ENCODE results near the gene NUPR2. TPM values are rescaled to one million over a fixed set of nuclear protein-coding genes. Genes with fewer than 3 reads are reported as not detected.
A peak's percentile ranks its signal among the peaks of the same experiment; 100 is the strongest.
"Not testable (repeated sequence)": the region's sequence is repeated elsewhere in the genome, so short reads cannot be mapped to it uniquely, and the experiment has no call there.

The NUPR2 gene
- total RNA-seq, 2 donors from 2014 or later: not detected

- DNase-seq: peak; percentile 80
- no peak within 1 kb of the TSS for H3K27ac Mint-ChIP-seq
- H3K4me1 Mint-ChIP-seq: no peaks in the 10 kb centered on the region
- H3K9me3 ChIP-seq (ENCODE audit: control insufficient read depth, low read length): no peaks in the 10 kb centered on the region
- no peak within 1 kb of the TSS for H3K9ac ChIP-seq (ENCODE audit: extremely low read depth, low read length, poor library complexity, severe bottlenecking)
- 86 to 92% methylated on average over 14 to 19 of the region's 19 CpGs for WGBS, 2 experiments (ENCODE audit: insufficient coverage in 1 of 2, insufficient read length in 1 of 2)
- H3K27me3 ChIP-seq (ENCODE audit: control insufficient read depth, insufficient read depth, low read length, poor library complexity, severe bottlenecking): no peaks in the 10 kb centered on the region
- peaks cover 22% of the 10 kb centered on the region for H3K9me3 Mint-ChIP-seq
- H3K36me3 Mint-ChIP-seq (ENCODE audit: low read depth): peaks cover 7% of the 10 kb centered on the region
- TF ChIP-seq CTCF (conservative IDR thresholded peaks at IDR 0.05): peak; percentile 63
- H3K4me1 ChIP-seq (ENCODE audit: control insufficient read depth, insufficient read depth, low read length): no peaks in the 10 kb centered on the region
- H3K27me3 Mint-ChIP-seq (ENCODE audit: insufficient read depth): no peaks in the 10 kb centered on the region
- no peak within 1 kb of the TSS for H3K4me3 ChIP-seq (ENCODE audit: low read length)
- no peak within 1 kb of the TSS for H3K4me3 Mint-ChIP-seq
- no peak within 1 kb of the TSS for H3K27ac ChIP-seq (ENCODE audit: low read depth, low read length)
- H3K36me3 ChIP-seq (ENCODE audit: control insufficient read depth, insufficient read depth, low read length): no peaks in the 10 kb centered on the region
Observed at GRCh38 chr7:56092789-56093531, 23.3 kb downstream of the NUPR2 start, which contains the start of gene PHKG1. Gene PHKG1 (minus strand): TSS chr7:56092952. CDS start chr7:56088941, 4,011 bp downstream.

- not testable (repeated sequence) for H3K4me1 ChIP-seq (ENCODE audit: control insufficient read depth, insufficient read depth, low read length); H3K4me3 ChIP-seq (ENCODE audit: low read length); H3K27me3 Mint-ChIP-seq (ENCODE audit: insufficient read depth); H3K9ac ChIP-seq (ENCODE audit: extremely low read depth, low read length, poor library complexity, severe bottlenecking); H3K36me3 ChIP-seq (ENCODE audit: control insufficient read depth, insufficient read depth, low read length); DNase-seq; H3K4me3 Mint-ChIP-seq; H3K36me3 Mint-ChIP-seq (ENCODE audit: low read depth); H3K27ac ChIP-seq (ENCODE audit: low read depth, low read length); H3K4me1 Mint-ChIP-seq; H3K9me3 ChIP-seq (ENCODE audit: control insufficient read depth, low read length); H3K27ac Mint-ChIP-seq; H3K27me3 ChIP-seq (ENCODE audit: control insufficient read depth, insufficient read depth, low read length, poor library complexity, severe bottlenecking)
- peaks cover 18% of the 10 kb centered on the region for H3K9me3 Mint-ChIP-seq
- 96 to 100% methylated on average over 3 to 6 of the region's 6 CpGs for WGBS, 2 experiments (ENCODE audit: insufficient coverage in 1 of 2, insufficient read length in 1 of 2)
Observed at GRCh38 chr7:56092388-56092787, 23.8 kb downstream of the NUPR2 start.

- Histone ChIP-seq H3K4me1 (ENCODE audit: control insufficient read depth, insufficient read depth, low read length) (no peaks in the 10 kb centered on the region), H3K9me3 (ENCODE audit: control insufficient read depth, low read length) (no peaks in the 10 kb centered on the region), H3K27me3 (ENCODE audit: control insufficient read depth, insufficient read depth, low read length, poor library complexity, severe bottlenecking) (no peaks in the 10 kb centered on the region), H3K4me3 (ENCODE audit: low read length) (no peak overlapping the region), H3K9ac (ENCODE audit: extremely low read depth, low read length, poor library complexity, severe bottlenecking) (no peak overlapping the region), H3K36me3 (ENCODE audit: control insufficient read depth, insufficient read depth, low read length) (no peaks in the 10 kb centered on the region), H3K27ac (ENCODE audit: low read depth, low read length) (no peak overlapping the region)
- peaks cover 10% of the 10 kb centered on the region for H3K36me3 Mint-ChIP-seq (ENCODE audit: low read depth)
- H3K4me1 Mint-ChIP-seq: no peaks in the 10 kb centered on the region
- 91 to 100% methylated on average over 2 to 3 of the region's 3 CpGs for WGBS, 2 experiments (ENCODE audit: insufficient coverage in 1 of 2, insufficient read length in 1 of 2)
- H3K9me3 Mint-ChIP-seq: peaks cover 13% of the 10 kb centered on the region
- no peak overlapping the region for H3K4me3 Mint-ChIP-seq
- H3K27me3 Mint-ChIP-seq (ENCODE audit: insufficient read depth): no peaks in the 10 kb centered on the region
- DNase-seq: no peak
- H3K27ac Mint-ChIP-seq: no peak overlapping the region
- TF ChIP-seq CTCF (conservative IDR thresholded peaks at IDR 0.05): no peak
Observed at GRCh38 chr7:56091591-56091990, 24.6 kb downstream of the NUPR2 start.

All from endodermal cell (in vitro differentiated cells).